ENCODE data around the gene PARK7. TPM values are rescaled to one million over a fixed set of nuclear protein-coding genes. Genes with fewer than 3 reads are reported as not detected.

The PARK7 gene
- total and polyA plus RNA-seq, 7 donors, result 176 to 270 (median 243) TPM

- H3K36me3 ChIP-seq, result no peaks in the 10 kb centered on the region
- H3K27ac ChIP-seq, result no peak overlapping the region
- no peak overlapping the region for H3K4me3 ChIP-seq
- H3K9me3 ChIP-seq, result no peaks in the 10 kb centered on the region
- no peak for DNase-seq
- no peaks in the 10 kb centered on the region for H3K4me1 ChIP-seq
- H3K27me3 ChIP-seq, result peaks cover 0 to 42% (median 0%) of the 10 kb centered on the region in 3 donors
- 64 to 76% methylated on average over 15 of the region's 15 CpGs for WGBS, 2 donors
- no peak for TF ChIP-seq EP300 (IDR thresholded peaks at IDR 0.05)
- no peak for TF ChIP-seq POLR2A (IDR thresholded peaks at IDR 0.05)
- TF ChIP-seq POLR2AphosphoS5 (IDR thresholded peaks at IDR 0.05), result no peak
- intact Hi-C loops (cut with DNase I), result no loop called here
Observed at GRCh38 chr1:7932524-7933138, 28.9 kb upstream of the PARK7 start.

- 8 to 48% methylated on average over 3 of the region's 3 CpGs for WGBS, 2 donors
- intact Hi-C loops (cut with DNase I), result no loop called here
- H3K27me3 ChIP-seq, result peaks cover 0 to 31% (median 0%) of the 10 kb centered on the region in 3 donors
- TF ChIP-seq CTCF (IDR thresholded peaks at IDR 0.05) (no peak), POLR2AphosphoS5 (IDR thresholded peaks at IDR 0.05) (no peak), EP300 (IDR thresholded peaks at IDR 0.05) (no peak), POLR2A (IDR thresholded peaks at IDR 0.05) (no peak)
- H3K4me3 ChIP-seq, result no peak overlapping the region
- DNase-seq, result no peak
- no peaks in the 10 kb centered on the region for H3K36me3 ChIP-seq
- peaks cover 0 to 17% (median 7%) of the 10 kb centered on the region in 4 donors for H3K4me1 ChIP-seq
- H3K9me3 ChIP-seq, result no peaks in the 10 kb centered on the region
- no peak overlapping the region for H3K27ac ChIP-seq
Observed at GRCh38 chr1:7938070-7938469, 23.4 kb upstream of the PARK7 start.

- Histone ChIP-seq H3K9me3 (no peaks in the 10 kb centered on the region), H3K27me3 (peaks cover 0 to 24% (median 0%) of the 10 kb centered on the region in 3 donors), H3K4me1 (peaks cover 0 to 17% (median 7%) of the 10 kb centered on the region in 4 donors), H3K36me3 (no peaks in the 10 kb centered on the region), H3K4me3 (no peak overlapping the region), H3K27ac (no peak overlapping the region)
- TF ChIP-seq CTCF (IDR thresholded peaks at IDR 0.05) (no peak), EP300 (IDR thresholded peaks at IDR 0.05) (no peak), POLR2A (IDR thresholded peaks at IDR 0.05) (no peak), POLR2AphosphoS5 (IDR thresholded peaks at IDR 0.05) (no peak)
- 83 to 84% methylated on average over 3 of the region's 3 CpGs for WGBS, 2 donors
- DNase-seq, result no peak
- intact Hi-C loops (cut with DNase I), result no loop called here
Observed at GRCh38 chr1:7940034-7940433, 21.5 kb upstream of the PARK7 start.

- no peak within 1 kb of the TSS for H3K27ac ChIP-seq
Observed at GRCh38 chr1:7940745-7941436, 20.6 kb upstream of the PARK7 start, which contains the start of gene TNFRSF9. Gene TNFRSF9 (minus strand): TSS chr1:7940839. CDS start chr1:7939994, 845 bp downstream.

More at GRCh38 chr1:7940745-7941436, 20.6 kb upstream of the PARK7 start, which contains the start of gene TNFRSF9:
- 58 to 59% methylated on average over 14 of the region's 14 CpGs for WGBS, 2 donors
- H3K4me3 ChIP-seq, result no peak within 1 kb of the TSS
- peaks cover 0 to 24% (median 0%) of the 10 kb centered on the region in 3 donors for H3K27me3 ChIP-seq
- peaks cover 0 to 17% (median 7%) of the 10 kb centered on the region in 4 donors for H3K4me1 ChIP-seq
- no peak for DNase-seq
- TF ChIP-seq POLR2AphosphoS5 (IDR thresholded peaks at IDR 0.05) (no peak), EP300 (IDR thresholded peaks at IDR 0.05) (no peak), POLR2A (IDR thresholded peaks at IDR 0.05) (no peak), CTCF (IDR thresholded peaks at IDR 0.05) (no peak)
- no peaks in the 10 kb centered on the region for H3K36me3 ChIP-seq
- intact Hi-C loops (cut with DNase I), result no loop called here
- H3K9me3 ChIP-seq, result no peaks in the 10 kb centered on the region

All from sigmoid colon (tissue), 7 donors.